Inflammatory macrophage (primary cell): Measurements from ENCODE around the gene TNFAIP8.

Experiments used
- DNase-seq, 2 donors: peaks; one replicate each; pipeline ENCODE4 v3.0.0-alpha.2; 2020 to 2022

TNFAIP8 gene

DNA sequence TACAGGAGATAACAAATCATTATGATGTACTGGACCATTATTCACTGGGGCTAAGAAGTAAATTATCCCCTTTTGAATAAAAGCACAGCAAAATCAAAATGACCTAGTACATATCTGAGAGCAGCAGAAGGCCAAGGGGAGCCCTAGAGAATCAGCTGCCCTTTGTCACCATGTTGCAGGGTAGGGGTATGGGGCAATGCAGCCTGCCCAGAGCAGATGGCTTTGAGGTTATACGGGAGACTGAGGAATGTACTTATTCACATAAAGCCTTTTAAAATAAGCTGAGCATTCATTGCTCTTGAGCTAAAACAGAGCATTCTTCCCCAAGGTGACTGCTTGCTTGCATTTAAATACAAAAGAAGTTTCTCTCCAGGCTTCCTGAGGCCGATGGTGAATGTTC lies 2.6 kb upstream of the TNFAIP8 start:
- no peak for DNase-seq

DNA sequence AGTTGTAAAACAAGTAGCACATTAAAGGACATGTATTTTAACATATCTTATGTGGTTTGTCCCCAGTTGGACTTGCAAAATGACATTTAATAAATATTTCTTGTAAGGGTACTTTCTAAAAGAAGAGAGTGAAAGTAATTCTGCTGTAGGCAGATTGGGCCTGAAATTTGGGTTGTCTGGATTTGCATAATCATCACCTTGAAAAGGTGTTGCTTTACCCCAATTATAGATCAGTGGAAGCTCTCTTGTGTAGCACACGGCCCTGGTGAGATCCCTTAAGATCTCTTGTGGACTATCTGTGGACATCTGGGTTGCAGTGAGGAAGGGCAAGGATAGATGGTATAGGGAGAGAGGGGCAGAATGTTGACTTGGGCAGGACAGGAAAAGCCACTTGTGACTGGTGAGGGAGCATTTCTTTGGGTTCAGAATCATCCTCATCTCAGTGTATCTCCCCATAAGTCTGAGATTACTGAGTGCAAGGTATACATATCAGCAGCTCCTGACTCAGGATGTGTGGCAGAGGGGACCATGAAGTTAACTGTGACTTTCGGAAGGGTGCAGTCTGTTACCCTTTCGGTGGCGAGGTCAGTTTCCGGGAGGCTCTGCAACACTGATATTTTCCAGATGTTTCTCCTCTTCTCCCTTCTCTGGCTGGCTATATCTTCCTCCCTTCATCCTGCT lies 2.0 kb upstream of the TNFAIP8 start:
- no peak for DNase-seq

DNA sequence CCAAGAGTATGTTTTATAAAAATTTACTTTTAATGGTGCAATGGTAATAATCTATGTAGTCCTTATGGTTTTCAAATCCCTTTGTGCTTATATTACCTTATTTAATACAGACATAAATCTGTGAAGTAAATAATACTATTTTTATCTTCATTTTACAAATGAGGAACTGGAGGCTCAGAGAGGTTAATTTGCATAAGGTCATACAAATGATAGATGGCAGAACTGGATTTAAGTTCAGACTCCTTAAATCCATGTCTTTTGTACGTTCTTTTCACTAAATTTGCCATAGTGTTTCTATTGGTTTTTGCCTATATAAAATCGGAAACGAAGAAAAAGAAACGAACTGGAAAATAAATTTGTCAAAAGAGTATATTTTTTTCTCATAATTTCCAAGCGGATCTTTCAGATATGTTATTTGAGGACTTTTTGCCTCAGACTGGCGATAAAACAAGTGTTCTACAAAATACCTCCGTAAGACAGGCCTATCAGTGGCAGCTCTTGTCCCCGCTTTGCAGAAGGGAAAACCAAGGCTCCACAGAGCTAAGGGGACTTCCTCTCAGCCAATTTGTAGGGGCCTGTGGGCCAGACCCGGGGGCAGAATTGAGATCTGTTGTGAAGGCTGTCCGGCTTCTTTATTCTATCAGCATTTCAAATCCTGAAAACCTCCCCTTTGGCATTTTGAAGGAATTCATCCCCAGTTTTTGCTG lies 1.1 kb upstream of the TNFAIP8 start:
- DNase-seq, result no peak

DNA sequence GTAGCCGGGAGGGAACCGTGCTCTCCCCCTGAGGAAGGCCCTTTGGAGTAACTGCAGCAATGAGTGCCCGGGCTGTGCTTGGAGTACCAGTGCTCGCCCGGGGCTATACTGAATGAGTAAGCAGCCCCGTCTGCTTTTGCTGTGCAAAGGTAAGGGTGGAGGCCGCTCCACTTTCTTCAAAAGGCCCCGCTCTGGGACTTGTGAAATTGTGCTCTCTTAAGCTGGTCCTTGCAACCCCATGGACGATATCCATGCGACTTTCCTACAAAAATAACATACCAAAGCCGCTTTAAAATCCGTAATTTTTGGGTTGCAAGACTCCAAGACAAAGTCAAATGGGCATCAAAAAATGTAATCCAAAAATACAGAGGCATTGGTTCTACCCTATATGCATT lies 578 bp upstream of the TNFAIP8 start:
- DNase-seq, result no peak

DNA sequence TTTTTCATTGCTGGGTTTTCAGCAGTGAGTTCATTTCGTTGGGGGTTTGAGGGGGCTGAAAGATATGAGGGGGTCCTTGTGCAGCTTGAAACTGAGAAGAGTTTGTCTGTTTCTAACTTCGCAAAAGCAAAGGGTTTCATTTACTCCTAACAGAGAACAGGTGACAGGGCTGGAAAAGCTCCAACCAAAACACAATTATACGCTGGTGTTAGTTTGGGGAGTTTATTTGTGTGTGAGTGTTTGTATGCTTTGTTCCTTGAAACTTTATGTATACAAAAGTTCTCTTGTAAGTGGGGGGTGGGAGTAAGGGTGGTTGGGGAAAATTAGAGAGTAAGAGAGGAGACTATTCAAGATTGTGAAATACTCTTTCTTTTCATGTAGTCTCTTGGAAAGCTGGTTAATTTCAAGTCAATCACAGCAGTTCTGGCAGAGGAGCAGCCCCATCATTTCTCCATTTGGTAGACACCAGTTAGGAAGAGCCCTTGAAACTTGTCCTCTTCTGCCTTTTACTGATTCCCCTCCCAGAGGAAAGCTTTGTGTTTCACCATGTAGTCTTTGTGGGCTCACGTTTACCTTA lies 881 bp downstream of the TNFAIP8 start:
- no peak for DNase-seq

DNA sequence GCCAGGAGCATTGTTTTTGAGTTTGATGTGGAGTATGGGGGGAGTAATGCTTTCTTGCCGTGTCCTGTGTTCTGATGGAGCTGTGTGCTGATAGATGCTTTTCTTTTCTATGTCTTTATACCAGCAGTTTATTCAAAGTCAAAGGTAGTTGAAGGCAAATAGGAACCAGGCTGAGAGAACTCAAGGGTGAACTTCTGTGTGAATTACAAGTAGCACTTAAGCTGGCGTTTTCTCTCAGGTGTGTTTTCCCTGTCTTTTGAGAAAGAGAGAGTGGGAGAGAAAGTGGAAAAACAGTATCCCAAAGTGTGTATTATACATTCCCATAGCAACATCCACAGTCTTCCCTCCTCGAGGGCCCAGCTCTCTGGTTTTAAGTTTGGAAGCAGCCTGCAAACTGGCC lies 1.5 kb downstream of the TNFAIP8 start:
- no peak for DNase-seq

DNA sequence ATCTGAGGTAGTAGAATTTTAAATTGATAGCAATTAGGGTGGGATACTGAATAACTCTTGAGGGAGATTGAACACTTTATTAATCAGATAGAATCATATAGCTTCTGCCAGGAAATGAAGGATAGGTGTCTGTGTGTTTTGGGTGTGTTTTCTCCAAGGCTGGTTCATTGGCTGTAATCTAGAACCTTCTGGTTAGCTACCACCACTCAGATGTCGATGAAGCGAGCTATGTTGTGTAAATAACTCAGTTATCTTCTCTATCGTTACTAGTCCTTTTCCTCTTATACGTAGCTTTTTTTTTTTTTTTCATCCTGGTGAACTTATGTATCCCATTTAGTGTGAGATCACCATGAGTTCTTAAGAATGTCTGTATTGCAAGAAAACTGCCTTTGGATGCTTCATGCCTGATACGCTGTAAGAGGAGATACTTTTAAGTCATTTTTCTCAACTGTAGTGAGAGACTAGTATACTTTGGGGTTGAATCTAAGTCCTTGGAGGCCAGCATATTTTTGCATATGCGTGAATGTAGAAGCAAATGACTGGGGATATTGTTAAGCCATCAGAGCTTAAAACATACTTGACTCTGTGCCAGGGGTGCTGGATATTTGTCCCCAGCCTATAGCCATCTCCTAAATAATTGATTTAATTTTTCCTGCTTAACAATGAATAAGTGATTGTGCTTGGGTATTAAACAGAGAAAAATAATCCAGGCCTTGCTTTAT lies 2.1 kb downstream of the TNFAIP8 start:
- no peak for DNase-seq

DNA sequence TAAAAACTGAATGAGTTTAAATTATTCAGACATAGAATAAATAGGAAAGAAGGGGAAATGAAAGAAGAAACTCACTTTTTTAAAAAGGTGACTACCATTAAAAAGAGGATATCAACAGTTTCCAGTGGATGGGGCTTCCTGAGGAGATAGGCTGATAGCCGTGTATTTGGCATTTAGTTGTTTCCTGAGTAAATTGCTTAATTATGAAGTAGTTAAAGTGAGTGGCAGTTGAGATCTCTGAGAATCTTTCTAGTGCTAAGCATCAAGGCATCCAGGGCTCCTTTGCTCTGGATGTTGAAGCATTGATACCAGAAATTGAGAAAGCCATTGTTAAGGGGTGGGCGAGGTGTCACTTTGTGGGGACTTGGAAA lies 2.7 kb downstream of the TNFAIP8 start:
- no peak for DNase-seq

DNA sequence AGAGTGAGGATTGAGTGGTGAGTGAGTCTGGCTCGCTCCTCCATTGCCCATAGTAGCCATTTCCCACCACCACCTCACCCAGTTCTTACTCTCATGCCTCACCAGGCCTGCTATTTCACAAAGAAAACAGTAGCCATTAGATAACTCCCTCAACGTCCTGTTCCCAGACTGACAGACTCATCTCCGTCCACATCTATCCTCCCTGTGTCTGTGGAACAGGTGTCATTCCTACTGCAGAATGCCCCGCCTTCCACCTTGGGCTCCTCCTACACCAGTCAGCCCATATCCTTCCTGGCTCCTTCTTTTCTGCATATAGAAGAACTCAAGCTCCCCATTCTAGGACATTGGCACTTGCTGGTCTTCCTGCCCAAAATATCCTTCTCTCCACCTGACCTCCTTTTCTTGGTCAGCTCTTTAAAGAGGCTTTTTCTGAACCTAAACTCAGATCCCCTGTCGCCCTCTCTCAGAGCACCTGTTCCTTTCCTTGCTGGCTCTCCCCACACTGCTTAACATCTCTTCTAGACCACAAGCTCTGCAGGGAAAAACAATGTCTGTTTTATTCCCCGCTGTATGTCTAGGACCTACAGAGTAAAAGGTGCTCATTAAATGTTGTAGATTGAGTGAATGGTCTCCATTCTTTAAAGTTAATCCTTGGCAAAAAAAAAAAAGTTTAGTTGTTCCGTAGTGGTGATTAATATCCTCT lies 3.2 kb downstream of the TNFAIP8 start:
- DNase-seq, result no peak

DNA sequence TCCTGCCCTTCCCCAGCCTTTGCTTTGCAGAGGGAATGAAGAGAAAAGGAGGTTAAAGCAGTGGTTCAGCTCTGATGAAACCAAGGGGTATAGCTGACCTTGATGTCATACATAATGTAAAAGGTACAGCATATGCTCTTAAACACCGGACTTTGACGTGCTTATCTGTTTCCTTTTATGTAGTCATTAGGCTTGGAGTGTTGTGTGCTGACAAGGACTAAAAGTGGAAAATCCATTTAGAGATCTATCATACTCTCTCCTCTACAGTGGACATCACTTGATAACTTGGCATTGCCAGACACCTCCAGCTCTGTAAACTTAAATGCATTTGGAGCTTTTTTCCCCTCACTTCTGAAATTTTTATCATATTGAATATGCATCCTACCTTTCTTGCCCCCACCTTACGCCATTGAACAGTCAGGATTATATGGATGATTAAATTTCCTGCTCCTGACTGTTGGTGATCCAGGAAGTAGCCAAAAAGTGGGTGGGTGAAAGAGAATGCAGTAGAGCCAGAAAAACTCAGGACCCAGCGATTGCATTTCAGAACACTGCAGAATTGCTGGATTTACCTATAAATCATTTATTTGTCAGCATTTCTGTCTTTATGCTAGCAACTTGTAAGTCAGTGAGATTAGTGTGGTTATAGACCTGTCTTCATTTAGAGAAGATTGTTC lies 4.1 kb downstream of the TNFAIP8 start:
- DNase-seq, result no peak

DNA sequence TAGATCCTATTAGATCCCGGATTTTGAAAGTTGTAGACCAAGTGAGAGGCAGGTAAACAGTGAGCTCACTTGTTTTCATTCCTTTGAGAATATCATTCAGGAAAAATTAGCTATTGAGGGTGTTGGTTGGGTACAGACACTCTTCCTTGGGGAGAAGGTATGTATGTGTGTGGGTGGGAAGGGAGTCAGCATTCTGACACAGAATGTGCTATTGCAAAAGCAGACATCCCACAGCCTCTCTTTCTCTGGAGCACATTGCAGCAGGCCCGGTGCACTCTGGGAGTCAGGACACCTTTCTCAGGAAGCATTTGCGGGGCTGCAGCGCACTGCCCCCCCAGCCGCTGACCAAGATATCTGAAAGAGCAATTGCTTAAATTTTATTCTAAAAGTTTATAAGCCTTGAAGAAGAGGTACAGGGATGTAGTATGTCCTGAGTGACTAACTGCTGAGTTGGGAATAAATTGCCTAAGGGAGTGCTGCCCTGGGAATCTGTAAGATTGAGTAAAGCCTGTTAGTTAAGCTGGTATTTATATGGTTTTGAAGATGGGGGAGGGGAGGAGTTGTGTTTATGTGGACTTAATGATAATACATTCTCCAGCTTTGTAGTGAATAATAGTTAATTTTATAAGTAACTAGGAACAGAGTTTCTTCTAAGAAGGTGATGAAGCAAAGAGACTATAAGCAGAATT lies 5.2 kb downstream of the TNFAIP8 start:
- peak in 1 of 2 donors; percentile 50 for DNase-seq

DNA sequence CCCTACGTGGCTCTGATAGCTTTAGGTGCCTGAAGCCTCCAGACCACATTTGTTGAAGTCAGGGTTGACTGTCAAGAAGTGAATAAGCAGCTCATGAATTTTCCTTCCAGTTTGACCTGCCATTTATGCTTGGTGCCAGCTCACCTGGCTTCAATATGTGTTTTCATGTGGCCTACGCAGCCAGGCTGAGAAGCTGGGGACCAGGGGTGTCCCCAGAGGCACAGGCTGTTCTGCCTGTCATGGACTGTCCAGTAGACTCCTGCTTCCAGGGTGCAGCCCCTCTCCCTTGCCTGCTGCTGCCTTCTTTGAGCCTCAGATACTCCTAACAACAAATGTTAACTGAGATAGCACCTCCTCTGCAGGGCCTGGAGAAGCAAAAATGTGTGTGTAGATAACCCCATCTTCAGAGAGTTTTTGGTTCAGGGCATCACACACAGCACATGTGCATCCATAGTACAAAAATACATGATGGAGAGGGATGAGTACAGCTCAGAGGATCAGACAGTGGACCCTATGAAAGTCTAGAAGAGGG lies 5.8 kb downstream of the TNFAIP8 start:
- DNase-seq, result no peak

DNA sequence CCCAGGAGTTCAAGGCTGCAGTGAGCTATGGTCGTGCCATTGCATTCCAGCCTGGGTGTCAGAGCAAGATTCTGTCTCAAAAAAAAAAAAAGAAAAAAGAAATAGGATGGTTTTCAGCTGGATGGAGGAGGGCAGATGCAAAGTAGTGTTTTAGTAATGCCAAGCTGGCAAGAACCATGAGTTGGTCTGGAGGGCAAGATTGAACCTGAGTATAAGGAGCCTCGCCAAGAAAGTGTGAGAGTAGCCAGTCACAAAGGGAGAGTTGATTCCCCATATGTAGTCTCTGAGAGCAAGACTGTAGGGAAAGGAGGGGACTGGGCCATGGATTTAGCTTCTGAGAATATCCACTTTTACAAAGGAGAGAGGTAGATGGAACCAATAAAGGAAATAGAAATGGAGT lies 6.9 kb downstream of the TNFAIP8 start:
- DNase-seq, result no peak

DNA sequence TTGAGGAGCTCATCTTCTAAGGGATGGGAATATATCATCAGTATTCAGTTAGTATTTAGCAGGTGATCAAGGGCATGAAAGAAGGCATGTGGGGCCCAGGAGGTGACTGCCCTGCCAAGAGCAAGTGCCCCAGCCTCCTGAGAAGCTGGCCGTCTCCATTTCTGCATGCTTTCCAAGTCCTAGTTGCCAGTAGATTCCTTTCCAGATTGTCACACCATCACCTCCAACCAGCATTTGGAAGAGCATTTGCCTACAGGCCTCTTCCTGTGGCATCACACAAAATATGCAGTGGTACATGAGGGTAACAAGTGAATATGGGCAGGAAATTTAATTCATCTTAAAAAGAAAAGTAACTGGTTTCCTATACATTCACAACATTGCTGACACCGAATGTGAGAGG lies 7.5 kb downstream of the TNFAIP8 start:
- DNase-seq, result no peak

DNA sequence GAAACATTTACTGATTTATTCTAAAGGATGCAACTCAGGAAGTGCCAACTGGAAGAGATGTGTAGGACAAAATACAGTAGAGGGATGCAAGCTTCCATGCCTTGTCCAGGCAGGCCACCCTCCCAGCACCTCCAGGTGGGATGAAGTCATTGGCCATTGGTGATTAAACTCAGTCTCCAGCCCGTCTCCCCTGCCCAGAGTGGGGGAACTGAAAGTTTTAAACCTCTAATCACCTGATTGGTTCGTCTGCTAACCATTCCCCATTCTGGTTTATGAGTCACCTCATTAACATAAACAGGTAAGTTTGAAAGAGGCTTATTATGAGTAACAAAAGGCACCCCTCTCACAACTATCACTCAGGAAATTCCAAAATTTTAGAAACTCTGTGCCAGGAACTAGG lies 8.1 kb downstream of the TNFAIP8 start:
- DNase-seq, result no peak

DNA sequence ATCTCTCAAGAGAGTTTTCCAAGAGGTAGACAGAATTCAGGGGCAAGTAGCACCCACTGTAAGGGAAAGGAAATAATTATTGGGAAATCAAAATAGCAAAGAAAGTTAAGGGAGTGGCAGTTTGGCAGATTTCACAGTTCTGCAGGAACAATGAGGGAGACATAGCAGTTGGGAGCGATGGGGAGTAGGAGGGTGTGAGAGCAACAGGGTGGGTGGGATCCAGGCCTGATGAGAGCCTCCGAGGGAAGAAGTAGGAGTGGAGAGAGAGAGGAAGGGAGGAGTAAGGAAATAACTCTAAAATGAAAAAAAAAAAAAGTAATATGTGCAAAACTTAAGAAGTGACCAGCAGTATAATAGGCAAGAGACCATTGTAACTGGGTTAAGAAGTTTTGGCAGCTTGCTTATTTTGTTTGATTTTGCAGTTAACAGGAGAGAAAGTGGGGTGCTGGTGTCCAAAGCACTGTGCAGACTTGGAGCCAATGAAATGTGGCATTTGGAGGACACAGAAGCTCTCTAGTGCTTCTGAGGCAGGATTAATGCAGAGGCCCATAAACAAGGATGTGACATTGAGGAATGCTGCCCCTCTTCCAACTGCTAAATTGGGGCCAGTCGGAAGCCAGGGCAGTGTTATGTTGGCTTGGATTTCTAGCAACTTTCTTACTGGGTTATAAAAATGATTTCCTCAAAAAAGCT lies 10.2 kb downstream of the TNFAIP8 start:
- DNase-seq, result peak in 1 of 2 donors; percentile 23

DNA sequence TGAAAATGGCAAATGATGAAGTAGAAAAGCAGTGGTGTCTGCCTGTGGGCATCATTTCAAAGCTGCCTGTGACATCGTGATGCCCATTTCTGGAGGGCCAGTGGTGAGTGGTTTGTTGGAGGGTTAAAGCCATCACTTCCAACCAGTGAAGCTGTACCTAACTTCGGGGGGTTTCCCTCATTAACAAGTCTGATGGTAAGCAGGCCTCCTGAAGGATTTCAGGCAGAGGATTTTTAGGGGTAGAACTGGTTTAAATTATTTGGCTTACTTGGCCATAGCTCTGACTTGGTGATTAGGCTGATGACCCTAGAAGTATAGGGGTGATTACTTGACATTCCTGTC lies 10.7 kb downstream of the TNFAIP8 start:
- DNase-seq, result no peak

DNA sequence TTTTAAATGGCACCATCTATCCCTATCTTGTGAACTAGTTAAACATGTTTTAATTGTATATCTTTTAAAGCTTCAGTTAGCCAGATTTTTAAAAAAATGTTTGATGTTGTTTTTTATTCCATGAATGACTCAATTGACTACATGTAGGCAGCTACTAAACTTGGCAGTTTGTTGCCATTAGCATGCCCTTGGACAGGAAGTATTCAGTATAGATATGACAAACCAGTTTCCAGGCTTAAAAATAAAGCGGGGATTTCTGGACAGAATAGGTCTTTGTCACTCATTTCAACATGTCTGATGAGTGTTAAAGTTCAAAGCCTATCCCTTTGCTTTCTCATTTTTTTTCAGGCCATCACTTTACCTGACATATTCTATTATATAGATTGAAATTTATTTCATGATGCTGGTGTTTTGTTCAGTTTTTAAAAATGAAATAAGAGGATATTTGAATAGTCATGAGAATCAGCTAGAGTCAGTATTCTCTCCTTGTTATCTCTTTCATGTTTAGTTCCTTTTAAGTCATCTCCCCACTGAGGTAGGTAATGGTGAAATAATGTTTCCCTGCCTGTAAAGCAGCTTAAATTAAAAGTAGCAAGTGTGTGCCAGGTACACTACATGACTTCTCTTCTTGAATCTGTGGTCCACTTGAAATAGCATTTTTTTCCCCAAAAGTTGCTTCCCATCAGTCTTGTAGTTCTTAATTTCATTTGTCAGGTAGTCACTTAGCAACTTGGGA lies 11.9 kb downstream of the TNFAIP8 start:
- DNase-seq, result peak; percentile 66 to 72

DNA sequence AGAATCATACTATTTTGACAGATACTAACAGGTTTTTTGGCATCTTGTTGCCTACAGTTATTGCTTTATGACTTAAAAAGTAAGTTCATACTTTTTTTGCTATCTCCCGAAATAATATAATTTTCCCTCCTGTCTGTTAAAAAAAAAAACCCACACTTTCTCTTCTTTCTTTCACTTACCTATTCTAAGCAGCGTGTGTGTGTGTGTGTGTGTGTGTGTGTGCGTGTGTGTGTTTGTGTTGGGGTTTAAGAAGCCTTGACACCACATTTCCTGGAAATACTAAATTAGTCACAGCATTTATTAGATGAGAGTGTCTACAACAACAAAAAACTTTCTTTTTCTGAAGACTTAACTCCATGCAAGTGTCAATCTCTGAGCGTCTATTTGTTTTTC lies 12.4 kb downstream of the TNFAIP8 start:
- no peak for DNase-seq

DNA sequence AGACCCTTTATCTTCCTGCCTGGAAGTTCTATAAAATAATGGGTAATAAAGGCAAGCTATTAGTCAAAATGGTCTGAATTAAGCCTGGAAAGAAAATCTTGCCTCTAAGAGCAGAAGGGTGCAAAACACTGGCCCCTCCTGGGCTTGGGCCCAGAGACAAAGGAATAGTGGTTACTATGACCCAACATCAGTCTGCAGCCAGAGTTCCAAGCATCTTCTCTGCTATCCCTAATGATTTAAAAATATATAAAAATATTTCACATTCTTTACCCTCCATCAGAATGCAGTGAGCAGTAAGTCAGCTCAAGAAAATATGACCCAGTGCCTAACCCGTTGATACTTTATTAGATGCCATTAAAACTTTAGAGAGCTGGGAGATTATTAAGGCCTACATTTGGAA lies 14.7 kb downstream of the TNFAIP8 start:
- no peak for DNase-seq
